T-helper 2 cell (primary cell): ENCODE results near the gene CSHL1.

Source experiments
- DNase-seq, 5 experiments: peaks; one replicate each; pipeline versions ENCODE4 v3.0.0 to v3.0.0-alpha.2; 2012 to 2022
- total RNA-seq, 2 donors: gene quantifications; one replicate each; lab custom pipeline; 2026; lab: John Stamatoyannopoulos, UW

The CSHL1 gene
- 0 reads per million in 2 donors for total RNA-seq

GRCh38 chr17:63911041-63911635 lies at the start of gene CSHL1:
Gene CSHL1, minus strand, starts transcription at chr17:63911258. Its CDS starts 62 bp downstream, at chr17:63911196.
- no peak for DNase-seq

DNA sequence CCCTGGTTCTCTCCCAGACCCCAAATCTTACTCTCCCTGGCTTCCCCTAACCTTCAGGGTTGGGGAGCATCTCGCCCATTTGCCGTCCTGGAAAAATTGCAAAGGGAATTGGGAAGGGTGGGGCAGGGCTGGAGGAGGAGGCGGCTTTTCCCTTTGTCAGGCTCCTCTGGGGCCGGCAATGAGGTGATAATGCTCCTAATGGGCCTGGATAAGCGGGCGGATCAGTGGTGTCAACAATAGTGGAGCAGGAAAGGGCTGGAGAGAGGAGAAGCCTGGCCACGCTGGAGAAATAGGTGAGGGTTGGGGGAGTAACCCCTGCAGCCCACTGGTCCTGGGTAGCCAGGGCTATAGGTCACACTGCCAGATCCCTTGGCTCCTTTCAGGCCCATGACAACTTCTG lies 49.4 kb upstream of the CSHL1 start:
- DNase-seq: no peak

GRCh38 chr17:63960006-63960405 lies 48.9 kb upstream of the CSHL1 start:
- DNase-seq: no peak

GRCh38 chr17:63956296-63956920 lies 45.4 kb upstream of the CSHL1 start:
- DNase-seq: no peak

GRCh38 chr17:63955791-63956190 lies 44.7 kb upstream of the CSHL1 start:
- no peak for DNase-seq

DNA sequence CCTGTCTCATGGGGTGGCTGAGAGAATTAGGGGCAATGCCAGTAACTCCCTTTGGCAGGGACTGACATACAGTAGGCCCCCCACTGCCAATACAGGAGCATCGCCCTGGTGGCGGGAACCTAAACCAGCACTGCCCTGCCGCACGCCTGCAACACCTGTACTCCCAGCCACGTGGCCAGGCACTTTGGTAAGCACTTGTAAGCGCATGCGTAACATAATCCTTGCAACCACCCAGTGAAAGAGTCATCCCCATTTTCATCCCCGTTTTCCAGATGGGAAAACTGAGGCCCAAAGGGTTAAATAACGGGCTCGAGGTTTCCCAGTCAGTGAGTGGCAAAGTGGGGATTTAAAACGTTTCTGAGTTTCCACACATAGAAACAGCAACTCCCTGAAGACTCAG lies 44.2 kb upstream of the CSHL1 start:
- no peak for DNase-seq

DNA sequence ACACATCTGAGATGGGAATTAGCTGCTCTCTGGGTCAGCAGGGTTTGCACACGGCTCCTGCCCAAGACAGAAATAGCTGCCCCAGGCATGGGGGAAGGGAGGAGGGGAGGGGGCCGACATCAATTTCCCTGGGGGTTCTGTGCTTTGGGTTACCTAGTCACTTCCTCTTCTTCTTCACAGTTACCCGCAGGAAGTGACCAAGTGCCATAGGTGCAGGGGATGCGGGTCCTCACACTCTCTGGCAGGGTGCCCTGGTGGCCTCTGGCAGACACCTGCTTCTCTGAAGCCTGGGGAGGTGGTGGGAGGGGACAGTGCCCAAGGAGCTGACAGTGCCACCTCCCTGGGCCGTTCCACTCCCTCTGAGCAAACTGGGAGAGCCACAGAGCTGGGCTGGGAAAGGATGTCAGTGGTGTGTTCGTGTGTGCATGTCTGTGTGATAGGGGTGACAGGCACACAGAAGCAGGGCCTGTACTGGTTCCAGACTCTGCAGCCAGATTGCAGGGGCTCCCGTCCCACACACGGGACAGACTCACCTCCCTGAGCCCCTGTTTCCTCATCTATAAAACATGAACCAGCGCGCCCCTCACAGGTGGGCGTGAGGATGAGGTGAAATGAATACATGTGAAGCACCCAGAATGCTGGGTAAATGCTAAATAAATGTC lies 43.5 kb upstream of the CSHL1 start:
- DNase-seq: peak in 2 of 5 experiments; percentile 55 to 61

DNA sequence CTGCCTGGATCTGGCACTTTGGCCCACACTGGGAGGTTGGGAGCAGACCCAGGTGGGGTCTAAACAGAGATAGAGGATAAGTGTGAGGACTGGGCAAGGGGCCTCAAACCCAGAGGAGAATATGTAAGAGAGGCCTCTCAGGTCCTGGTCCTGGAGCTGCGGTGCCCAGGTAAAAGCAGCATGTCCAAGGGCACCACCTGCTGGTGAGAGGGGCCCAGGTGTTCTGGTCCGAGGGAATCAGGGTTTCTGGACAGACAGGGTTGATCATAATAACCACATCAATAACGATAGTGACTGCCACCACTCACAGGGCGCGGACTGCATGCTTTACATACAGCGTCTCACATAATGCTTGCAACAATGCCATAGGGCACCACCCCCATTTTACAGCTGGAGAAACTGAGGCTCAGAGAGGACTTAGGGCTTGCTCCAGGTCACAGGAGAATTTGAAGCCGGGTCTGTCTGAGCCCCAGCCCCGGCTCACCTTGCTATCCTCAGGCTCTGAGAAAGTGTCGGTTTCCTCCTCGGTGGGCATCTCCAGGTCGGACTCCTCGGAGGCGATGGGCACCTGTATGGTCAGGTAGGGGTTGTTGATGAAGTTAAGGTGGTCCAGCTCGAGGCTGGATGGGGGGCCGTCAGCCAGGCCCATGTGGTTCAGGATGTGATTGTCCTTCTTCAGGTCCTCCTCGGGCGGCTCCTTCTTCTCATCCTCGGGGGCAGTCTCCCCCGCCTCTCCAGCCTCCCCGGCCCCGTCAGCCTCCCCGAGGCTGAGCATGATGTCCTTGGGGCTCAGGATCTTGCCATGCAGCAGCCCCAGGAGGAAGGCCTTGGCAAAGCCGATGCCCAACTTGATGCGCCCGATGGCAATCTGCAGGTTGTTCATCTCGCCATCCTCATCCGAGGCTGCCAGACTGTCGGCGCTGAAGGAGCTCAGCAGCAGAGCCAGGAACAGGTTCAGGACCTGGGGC lies 40.2 kb upstream of the CSHL1 start:
- peak in 2 of 5 experiments; percentile 20 to 31 for DNase-seq

- no peak for DNase-seq
Observed at GRCh38 chr17:63949576-63950250, 38.7 kb upstream of the CSHL1 start.

DNA sequence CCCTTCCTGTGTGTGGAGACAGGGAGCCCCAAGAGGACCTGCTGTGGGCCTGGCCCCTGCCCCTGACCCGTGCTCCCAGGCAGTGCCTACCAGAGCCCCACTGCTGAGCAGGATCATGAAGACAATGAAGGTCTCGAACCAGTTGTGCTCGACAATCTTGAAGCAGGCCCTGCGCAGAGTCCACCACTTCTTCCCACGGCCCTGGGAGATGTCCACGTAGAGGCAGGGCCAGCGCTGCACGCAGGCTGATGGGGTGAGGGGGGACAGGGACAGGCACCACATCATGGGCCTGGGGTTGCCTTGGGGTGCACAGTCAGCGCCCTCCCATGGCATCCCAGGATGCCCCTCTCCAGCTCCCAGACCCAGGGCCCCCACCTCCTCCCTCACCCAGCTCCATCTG lies 37.5 kb upstream of the CSHL1 start:
- DNase-seq: no peak

GRCh38 chr17:63947711-63948330 lies 36.8 kb upstream of the CSHL1 start:
- DNase-seq: no peak

- peak in 4 of 5 experiments; percentile 24 to 79 (median 52) for DNase-seq
Observed at GRCh38 chr17:63946440-63947363, 35.6 kb upstream of the CSHL1 start.

GRCh38 chr17:63945784-63946439 lies 34.9 kb upstream of the CSHL1 start:
- no peak for DNase-seq

DNA sequence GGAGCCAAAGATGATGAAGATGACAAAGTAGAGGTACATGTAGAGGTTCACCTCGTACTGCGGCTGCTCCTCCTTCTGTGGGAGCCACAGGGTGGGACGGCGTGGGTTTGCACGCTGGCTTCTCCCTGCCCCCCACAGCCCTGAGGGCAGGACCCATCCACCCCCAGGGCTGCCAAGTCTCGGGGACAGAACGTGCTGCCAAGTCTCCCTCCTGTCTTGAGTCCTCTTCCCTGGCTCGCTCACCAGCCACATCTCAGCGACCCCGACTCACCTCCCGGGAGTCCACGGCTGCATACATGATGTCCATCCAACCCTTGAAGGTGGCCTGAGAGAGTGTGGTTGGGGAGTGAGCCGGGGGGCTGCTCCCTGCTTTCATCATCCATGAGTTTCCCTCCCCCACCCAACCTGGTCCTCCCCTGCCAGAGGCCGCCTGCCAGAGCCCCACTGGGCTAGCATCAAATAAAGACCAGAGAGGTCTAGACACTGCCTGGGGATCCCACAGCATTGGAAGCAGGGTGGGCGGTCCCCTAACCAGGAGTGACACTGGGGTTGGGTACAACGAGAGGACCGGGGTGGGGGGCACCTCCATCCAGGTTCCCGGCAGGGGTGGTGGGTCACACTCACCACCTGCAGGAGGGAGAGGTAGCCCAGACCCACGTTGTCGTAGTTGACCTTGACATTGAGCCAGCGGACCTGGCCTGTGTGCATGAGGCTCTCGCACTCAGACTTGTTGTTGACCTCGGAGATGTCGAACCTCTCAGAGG lies 33.9 kb upstream of the CSHL1 start:
- DNase-seq: no peak

- DNase-seq: no peak
Observed at GRCh38 chr17:63943745-63944144, 32.7 kb upstream of the CSHL1 start.

GRCh38 chr17:63942309-63942985 lies 31.4 kb upstream of the CSHL1 start:
- no peak for DNase-seq

- DNase-seq: no peak
Observed at GRCh38 chr17:63941751-63942150, 30.7 kb upstream of the CSHL1 start.

DNA sequence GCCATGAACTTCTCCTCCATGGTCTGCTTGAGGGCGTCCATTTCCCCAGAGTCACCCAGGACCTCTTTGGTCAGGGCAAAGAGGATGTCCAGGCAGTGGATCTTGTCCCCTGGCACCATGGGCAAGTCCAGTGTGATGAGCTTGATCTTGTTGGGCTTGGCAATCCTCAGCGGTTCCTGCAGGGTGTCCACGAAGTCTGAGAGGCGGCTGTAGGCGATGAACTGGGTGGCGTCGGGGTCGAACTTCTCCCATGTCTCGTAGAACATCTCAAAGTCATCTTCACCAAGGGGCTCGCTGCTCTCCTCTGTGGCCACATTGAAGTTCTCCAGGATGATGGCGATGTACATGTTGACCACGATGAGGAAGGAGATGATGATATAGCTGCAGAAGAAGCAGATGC lies 30.1 kb upstream of the CSHL1 start:
- no peak for DNase-seq

- no peak for DNase-seq
Observed at GRCh38 chr17:63940584-63940983, 29.5 kb upstream of the CSHL1 start.
